Prostate gland (tissue), 2 donors: Measurements from ENCODE around the gene CLCN2.

Experiments used
- POLR2AphosphoS5 ChIP-seq: sonication (generic); formaldehyde crosslinking; IDR thresholded peaks from one replicate; pipeline ENCODE4 v1.6.1; 2017; ENCODE audit warnings: antibody characterized with exemption
- TF ChIP-seq, protein P1 (sequence below), 4 experiments: fragments of 200-600 bp in 2 of 4; fragments of 450-650 bp in 2 of 4; sonication (generic) in 2 of 4; IDR thresholded peaks; 1 replicate in 3 of 4; 2 replicates in 1 of 4; pipeline ENCODE4 v1.5.1; 2016 to 2019; ENCODE audit warnings: antibody characterized with exemption in 4 of 4, mild to moderate bottlenecking in 2 of 4, moderate library complexity in 2 of 4

- TF ChIP-seq, protein P1, sequence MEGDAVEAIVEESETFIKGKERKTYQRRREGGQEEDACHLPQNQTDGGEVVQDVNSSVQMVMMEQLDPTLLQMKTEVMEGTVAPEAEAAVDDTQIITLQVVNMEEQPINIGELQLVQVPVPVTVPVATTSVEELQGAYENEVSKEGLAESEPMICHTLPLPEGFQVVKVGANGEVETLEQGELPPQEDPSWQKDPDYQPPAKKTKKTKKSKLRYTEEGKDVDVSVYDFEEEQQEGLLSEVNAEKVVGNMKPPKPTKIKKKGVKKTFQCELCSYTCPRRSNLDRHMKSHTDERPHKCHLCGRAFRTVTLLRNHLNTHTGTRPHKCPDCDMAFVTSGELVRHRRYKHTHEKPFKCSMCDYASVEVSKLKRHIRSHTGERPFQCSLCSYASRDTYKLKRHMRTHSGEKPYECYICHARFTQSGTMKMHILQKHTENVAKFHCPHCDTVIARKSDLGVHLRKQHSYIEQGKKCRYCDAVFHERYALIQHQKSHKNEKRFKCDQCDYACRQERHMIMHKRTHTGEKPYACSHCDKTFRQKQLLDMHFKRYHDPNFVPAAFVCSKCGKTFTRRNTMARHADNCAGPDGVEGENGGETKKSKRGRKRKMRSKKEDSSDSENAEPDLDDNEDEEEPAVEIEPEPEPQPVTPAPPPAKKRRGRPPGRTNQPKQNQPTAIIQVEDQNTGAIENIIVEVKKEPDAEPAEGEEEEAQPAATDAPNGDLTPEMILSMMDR (IDR thresholded peaks at IDR 0.05): no peak
- no peak for TF ChIP-seq POLR2AphosphoS5
These were observed 34.2 kb downstream of the CLCN2 start for GRCh38 chr3:184327171-184327570.
